HPDE6-E6E7 (cell line): ENCODE results near the gene CEBPZ.
A peak's percentile ranks its signal among the peaks of the same experiment; 100 is the strongest.
"Not testable (repeated sequence)": the region's sequence is repeated elsewhere in the genome, so short reads cannot be mapped to it uniquely, and the experiment has no call there.

ENCODE experiments used
- DNase-seq: peaks from one replicate; pipeline ENCODE4 v3.0.0; 2011; ENCODE audit warnings: missing footprints; ENCODE audit errors: extremely low spot score

The CEBPZ gene

DNA sequence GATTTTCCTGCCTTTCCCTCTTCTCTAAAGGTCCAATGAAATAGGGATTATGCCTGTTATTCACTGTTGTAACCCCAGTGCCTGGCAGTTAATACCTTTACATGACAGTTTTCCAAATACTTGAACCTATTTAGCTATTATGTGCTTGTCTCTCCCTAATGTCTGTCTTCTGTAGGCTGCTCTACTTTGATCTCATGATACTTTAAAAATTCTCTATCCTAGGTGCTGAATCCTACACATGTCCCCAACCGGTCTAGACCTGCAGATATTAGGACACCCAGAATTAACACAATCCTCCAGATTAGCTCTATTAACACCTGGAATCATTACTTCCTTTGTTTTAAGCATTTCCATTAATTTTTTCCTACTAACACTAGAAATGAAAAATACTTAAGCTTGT is 7.3 kb downstream of the CEBPZ start:
- no peak for DNase-seq

DNA sequence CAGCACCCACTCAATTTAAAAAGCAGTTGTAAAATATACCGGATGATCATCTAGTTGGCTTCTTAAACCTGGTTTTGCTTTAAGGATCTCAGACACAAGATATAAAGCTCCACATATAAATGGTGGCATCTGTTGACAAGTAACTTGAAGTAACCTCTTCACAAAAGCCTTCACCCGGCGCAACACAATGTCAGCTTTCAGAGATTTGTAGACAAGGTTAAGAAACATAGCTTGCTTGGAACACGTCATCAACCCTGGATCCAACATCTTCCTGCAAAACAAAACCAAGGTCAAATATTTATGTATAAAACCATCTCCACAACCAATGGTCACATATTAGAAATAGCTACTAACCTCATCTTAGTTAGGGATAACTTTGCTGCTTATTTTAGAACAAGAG is 8.3 kb downstream of the CEBPZ start:
- no peak for DNase-seq

DNA sequence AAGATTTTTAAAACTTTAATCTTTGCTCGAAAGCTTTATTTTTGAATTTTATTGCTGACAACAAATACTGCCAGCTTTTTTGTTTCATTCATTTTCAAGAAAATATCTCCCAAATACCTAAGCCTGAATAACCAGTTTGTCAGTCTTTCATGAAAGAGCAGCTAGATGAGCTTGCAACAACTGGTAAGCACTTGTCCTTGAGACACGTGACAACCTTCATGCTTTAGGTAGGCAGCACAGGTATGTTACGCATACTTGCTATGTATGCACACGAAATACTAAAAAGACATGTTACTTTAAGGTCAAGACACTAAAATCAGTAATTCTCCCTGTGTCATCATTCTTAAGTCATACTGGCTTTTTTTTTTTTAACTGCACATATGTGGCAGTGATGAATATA is 12.3 kb downstream of the CEBPZ start:
- peak; percentile 54 for DNase-seq

DNA sequence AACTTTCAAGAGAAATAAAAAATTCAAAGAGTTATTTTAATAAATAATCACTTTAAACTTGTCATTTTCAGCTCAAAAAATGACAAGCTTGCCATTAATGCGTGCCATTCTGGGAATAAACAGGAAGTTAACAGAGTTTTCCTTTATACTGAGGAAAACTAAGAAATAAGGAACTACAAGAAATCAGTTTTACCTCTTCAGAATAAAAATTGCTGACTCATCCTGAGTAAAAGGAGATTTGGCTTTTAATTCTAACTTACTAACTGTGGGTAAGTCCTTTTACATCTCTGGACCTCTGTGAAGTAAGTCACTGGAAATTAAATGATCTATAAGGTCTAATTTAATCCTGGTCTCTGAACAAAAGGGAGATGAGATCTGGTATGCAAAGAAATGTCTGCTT is 16.1 kb downstream of the CEBPZ start:
- DNase-seq = no peak

DNA sequence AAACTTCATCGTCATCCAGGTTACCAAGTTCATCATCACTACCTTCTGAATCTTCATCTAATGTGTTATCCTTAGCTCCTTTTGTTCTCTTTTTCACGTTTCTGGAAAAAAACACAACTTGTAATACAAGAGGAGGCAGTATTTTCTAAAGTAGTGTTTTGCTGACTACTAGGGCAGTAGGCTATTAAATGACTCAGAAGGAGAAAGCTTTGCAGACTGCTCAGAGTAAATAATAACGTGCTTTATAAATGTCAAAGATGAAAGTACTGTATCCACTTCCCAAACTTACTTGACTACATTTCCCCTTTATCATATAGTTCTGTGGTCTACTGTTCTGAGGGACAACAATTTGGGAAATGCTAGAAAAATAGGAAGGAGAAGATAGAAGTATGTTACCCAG is 19.5 kb downstream of the CEBPZ start:
- no peak for DNase-seq

DNA sequence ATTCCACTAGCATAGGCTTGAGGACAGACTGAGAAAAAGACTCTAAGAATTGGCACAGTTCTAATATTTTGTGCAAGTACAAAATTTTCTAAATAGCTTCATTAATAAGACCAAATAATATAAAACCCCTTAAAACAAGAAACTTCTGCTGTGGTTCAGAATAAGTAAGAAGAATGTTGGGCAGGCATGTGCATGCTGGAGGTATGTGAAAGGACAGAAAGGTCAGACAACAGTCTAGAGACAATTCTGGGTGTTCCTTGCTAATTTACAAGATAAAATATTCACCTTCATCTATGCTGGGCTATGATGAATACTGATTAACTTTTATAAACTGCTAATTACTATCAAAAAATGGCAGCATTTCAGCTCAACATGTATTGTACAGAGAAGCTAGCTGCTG is 20.2 kb downstream of the CEBPZ start:
- DNase-seq = no peak

DNA sequence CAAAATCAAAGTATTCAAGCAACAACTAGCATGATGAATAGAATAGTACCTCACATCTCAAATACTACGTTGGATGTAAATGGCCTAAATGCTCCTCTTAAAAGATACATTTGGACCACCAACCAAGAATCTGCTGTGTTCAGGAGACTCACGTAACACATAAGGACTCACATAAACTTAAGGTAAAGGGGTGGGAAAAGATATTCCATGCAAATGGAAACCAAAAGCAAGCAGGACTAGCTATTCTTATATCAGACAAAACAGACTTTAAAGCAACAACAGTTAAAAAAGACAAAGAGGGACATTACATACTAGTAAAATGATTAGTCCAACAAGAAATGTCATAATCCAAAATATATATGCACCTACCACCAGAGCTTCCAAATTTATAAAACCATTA is 24.6 kb downstream of the CEBPZ start:
- not testable (repeated sequence) for DNase-seq

DNA sequence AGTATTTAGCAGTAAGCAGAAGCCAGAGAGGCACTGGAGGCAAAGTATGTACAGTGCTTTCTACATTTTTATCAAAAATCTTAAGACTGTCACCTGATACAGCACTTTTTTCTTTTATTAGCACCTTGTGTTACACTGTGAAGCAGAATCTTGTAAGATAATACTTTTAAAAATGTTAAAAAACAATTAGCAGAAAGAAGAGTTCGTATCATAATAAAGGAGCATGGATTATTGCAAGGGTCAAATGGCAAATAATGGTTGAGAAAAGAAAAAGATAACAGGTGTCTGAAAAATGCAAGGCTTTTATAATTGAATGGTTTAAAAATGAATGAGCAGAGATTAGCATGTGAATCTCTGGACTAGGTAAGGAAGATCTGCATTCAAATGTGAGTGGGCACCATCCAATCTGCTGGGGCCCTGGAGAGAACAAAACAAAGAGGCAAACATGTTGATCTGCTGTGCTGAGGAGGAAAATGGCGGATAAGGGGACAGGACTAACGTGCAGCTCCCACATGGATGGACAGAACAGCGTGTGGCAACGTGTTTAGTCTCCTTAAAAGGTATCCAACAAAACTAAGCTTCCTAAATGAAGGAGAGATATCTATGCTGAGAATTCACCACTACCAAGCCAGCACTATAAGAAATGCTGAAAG is 25.6 kb downstream of the CEBPZ start:
- DNase-seq = no peak

DNA sequence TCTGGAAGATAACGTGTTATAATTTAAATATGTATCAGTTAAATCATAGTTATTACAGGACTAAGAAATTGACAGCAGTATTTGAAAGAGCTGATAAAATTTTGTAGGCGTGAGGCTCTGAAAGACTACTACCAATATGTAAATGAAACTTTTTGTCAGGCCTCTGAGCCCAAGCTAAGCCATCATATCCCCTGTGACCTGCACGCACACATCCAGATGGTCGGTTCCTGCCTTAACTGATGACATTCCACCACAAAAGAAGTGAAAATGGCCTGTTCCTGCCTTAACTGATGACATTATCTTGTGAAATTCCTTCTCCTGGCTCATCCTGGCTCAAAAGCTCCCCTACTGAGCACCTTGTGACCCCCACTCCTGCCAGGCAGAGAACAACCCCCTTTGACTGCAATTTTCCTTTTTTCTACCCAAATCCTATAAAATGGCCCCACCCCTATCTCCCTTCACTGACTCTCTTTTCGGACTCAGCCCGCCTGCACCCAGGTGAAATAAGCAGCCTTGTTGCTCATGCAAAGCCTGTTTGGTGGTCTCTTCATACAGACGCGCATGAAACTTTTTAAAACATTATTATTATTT is 26.2 kb downstream of the CEBPZ start:
- DNase-seq = not testable (repeated sequence)

DNA sequence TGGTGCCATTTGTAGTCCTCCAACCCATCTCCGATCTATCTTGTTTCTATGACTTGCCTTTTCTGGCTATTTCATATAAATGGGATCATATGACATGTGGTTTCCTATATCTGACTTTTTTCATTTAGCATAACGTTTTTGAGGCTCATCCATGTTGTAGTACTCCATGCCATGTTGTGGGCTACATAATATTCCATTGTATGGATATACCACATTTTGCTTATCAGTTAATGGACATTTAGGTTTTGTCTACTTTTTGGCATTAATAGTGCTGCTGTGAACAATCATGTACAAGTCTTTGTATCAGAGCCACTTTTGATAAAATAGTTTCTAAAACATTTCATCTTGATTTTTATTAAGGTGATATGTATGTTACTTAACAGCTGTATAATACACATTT is 27.7 kb downstream of the CEBPZ start:
- no peak for DNase-seq

DNA sequence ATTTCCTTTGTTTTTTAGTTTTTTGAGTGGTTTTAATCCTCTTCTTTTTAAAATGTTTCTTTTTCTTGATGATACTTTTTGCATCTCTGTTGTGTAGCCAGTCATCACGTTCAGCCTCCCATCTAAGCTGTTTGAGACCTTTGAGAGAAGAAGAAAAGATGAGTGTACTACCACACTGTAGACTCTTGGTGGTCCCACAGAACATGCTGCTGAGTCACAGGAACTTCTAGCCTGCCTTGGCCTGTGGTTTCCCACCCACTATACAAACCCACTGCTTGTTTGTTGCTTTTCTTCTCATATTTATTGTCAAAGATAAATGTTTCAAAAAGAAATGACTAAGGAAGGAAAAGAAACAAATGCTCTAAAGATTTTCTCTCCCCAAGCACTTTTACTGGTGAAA is 29.6 kb downstream of the CEBPZ start:
- DNase-seq = no peak

DNA sequence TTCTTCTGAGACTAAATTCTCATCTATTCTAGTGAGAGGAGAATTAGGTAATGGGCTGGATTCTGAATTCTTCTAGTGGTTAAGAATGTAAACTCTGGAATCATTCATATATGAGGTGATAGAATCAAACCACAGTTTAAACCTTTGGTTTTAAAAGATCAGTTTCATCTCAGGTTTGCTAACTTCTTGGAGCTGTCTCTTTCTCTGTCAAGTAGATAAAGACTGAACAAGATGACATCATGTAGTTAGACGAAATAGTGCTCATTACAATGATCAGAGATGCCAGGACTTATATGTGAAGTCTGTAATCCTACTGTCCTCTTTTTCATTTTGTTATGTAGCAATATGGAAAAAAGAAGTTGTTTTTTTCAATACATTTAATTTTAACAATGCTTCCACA is 30.2 kb downstream of the CEBPZ start:
- DNase-seq = no peak

DNA sequence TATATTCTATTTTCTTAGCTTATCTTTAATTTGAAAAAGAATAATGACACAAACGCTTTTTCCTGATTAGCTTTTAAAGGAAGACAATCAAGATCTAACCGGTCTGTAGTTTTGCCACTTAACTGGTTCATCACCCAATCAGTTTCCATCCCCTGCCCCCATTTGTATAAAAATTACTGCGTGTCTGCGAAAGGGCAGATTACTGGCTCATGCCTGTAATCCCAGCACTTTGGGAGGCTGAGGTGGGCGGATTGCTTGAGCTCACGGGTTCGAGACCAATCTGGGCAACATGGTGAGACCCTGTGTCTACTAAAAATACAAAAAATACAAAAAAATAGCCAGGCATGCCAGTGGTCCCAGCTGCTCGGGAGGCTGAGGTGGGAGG is 32.7 kb downstream of the CEBPZ start:
- DNase-seq = no peak

DNA sequence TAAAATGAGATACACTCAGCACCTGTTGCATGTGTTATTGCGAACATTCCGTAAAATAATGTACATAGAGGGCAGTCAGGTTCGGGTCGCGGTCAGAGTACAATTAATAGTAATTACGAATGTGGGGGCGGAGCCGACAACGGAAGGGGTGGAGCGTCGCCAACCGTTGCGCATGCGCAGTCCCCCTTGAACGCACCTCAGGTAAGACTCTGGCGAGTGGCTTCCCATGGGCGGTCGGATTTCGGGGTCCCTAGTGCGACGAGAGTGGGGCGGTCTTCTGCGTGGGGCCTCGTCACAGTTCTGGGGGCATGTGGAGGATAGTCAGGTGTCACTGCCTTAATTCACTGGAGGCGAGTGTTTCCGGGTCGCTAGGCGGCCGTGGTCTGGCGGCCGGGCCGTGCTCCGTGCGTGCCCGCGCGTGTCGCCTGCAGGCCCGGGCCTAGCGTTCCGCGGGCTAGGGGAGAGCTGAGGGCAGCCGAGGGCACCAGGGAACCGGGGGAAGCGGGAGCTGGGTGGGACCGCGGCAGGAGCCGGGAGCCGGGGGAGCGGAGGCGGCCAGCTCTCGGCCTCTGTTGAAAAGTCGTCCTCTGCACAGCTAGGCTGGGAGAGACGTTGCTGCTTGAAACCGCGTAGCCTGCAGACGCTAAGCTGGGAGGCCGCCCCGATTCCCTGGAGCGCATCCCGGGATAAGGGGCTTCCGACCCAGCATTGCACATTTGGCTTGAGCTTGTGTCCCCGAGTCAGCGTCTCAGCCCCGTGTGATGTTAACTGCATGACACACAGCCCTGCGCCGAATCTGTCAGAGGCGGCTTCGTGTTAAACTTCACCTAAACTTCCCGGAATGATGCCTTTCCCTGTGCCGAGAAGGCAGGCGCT is 34.8 kb downstream of the CEBPZ start, which contains the start of gene CEBPZOS:
Gene CEBPZOS (plus strand): TSS at position 177 of the 876 bp plus-strand sequence. CDS start 3,209 bp downstream, outside the sequence.
- peak; percentile 80 for DNase-seq

DNA sequence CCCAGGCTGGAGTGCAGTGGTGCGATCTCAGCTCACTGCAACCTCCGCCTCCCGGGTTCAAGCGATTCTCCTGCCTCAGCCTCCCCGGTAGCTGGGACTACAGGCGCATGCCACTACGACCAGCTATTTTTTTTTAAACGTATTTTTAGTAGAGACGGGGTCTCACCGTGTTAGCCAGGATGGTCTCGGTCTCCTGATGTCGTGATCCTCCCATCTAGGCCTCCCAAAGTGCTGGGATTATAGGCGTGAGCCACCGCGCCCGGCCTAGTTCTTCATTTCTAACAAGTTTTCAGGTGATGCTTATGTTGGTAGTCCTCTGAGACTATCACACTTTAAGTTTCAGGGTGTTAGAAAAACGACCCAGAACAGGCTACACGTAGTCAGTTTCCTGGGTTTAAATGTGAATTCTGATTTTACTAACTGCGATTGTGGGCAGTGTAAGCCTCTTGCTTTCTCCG is 35.5 kb downstream of the CEBPZ start:
- not testable (repeated sequence) for DNase-seq

DNA sequence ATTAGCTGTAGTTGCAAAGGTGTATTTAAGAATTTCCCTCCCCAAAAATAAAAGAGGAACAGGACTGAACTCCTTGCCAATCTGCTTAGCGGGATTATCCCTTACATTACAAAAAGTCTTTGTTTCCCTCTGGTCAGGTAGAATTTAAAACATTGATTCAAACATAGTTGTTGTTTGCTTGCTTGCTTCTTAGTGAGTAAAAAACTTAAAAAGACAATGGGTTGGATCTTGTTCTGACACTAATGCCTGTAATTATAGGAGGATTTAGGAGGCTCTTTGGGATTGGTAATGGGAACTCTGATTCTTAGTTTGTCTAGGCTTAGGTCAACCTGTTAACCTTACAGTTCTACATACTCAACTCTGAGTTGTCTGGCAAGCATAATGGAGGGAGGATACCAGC is 38.8 kb downstream of the CEBPZ start:
- DNase-seq = no peak

DNA sequence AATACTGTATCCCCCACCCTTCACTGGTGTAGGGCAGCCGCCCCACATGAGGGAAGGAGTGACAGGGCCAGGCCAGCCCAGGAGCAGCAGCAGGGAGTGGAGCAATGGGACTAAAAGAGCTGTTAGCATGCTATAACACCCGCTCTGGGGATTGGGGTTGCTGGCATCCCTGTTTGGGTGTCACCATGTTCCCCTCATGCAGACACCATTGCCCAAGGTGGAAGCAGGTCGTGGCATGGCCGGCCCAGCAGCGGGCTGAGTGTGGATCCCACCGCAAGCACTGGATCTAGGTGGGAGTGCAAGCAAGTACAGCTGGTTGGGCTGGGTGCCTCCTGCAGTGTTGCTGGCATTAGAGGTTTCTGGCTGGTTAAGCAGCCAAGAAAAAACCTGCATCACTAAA is 39.6 kb downstream of the CEBPZ start:
- no peak for DNase-seq

DNA sequence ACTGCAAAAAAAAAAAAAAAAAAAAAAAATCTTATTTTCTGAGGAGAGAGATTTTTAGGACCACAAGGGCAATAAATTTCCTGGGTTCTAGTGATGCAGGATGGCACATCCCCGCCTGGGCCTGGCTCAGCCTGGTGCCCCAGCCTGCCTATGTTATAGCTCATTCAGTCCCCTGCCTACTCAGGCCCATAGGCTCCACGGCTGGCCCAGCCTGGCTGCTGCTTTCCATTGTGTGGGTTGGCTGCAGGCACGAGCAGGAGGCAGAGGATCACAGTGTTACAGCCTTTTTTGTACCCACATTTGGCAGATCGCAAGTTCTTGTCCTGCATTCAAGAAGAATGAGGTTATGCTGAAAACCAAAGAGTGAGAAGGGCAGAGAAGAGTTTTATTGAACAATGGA is 40.1 kb downstream of the CEBPZ start:
- no peak for DNase-seq

DNA sequence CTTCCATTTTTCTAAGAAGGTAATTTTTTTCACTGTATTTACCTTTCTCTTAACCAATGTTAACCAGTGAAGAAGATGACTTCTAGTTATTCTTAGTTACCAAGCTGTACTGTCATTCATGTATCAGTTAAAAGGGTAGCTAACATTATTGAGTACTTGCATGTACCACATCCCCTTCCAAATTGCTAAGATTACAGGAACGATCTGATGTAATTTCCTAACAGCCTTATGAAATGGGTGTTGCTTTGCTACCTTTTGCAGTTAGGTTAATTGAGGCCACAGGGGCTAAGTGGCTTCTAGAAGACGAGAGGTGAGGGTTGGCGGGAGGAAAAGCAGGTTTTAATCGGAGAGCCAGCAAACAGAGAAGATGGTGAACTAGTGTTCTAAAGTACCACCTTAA is 41.1 kb downstream of the CEBPZ start:
- DNase-seq = no peak

DNA sequence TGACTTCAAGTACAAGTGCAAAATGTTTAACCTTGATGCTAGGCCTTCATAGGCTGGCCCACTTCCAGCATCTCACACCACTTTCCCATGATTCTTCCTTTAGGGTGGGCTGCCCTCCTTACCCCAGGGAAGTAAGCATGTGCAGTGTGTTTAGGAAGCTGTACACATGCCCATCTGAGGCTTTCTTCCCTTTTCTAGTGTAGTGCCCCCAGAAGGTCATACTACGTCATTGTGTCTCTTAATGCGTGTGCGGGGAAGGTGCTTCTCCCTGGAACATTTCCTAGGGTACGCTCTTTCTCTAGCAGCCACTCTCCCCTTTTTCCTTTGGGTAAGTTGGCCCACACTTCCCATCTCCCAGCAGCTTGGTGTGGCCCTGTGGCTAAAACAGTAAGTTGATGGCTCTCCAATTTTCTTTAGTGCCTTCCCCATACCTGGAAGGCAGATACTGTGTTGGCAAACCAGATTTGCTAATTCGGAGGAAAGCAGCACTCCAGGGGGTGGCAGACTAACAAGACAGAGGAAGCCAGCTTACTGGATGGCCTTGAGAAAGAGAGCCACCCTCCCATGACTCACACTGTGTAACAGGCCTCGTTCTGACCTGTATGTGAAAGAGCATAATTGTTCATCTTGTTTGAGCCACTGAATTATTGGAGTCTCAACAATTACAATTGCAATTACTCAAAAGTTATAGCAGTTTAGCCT is 41.8 kb downstream of the CEBPZ start:
- DNase-seq = peak; percentile 82

DNA sequence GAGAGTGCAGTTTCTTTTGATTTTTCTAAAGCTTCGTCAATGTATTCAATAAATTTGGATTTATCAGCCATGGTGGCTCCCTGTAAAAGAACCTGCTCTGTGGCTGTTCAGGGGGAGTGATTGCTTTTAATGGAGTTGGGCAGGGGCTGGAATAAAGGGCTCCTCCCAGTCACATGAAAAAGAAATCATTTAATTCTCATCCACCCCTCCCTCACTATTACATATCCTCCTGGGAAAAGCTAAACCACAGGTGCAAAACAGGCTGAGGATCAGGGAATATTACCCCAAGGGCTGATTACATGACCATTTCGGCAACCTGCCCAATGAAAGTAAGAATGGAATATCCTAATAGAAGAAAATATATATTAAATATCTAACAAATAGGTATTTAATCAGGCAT is 42.8 kb downstream of the CEBPZ start, which contains the start of gene SULT6B1:
Gene SULT6B1 (minus strand): TSS at position 101 of the 400 bp plus-strand sequence. CDS start 30 bp downstream, at position 71.
- no peak for DNase-seq
